ENCODE measurements around the gene SLC25A25. TPM values are rescaled to one million over a fixed set of nuclear protein-coding genes. Genes with fewer than 3 reads are reported as not detected.

The SLC25A25 gene
- total and polyA plus RNA-seq, 9 of the 15 experiments (the other 6 are each of a cell fraction or from before 2014, with no cell fraction given): 0.07 to 35.9 (median 23.2) TPM

DNA sequence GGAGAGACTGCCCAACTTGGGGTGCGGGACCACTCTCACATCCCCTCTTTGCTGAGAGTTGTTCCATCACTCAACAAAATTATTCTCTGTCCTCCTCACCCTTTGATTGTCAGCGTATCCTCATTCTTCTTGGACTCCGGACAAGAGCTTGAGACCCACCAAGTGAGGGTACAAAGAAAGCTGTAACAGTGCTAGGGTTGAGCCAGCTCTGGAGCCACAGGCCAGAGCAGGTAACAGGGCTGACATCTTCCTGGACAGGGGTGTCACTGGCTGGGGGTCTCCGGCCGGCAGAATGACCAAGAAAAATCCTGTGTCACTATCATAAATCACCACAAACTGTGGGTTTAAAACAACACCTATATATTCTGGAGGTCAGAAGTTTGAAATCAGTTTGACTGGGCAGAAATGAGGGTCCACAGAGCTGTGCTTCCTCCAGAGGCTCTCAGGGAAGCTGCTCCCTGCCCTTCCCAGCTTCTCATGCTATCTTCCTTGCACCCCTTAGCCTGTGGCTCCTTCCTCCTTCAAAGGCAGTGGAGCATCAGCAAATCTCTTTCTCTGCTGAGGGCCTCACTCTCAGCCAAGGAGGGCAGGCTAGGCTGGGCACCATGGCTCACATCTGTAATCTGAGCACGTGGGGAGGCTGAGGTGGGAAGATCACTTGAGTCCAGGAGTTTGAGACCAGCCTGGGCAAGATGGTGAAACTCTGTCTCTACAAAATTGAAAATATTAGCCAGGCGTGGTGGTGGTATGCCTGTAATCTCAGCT is 87.9 kb downstream of the SLC25A25 start:
- H3K4me2 ChIP-seq (ENCODE audit: insufficient read depth, low read length): no peak overlapping the region
- no peaks in the 10 kb centered on the region for H3K9me3 ChIP-seq (replicated peaks; ENCODE audit: control insufficient read depth, insufficient read depth, low read depth, low read length)
- POLR2A ChIA-PET: interaction anchor here (0.6 to 1.5 kb wide), 12 partner anchors 8 to 763 kb away, joined by 3 to 6 read pairs (median 3); no protein-coding TSS in a partner anchor
- H3K79me2 ChIP-seq (ENCODE audit: control insufficient read depth, insufficient read depth, low read length): peaks cover 12% of the 10 kb centered on the region
- no peaks in the 10 kb centered on the region for H3K36me3 ChIP-seq (ENCODE audit: control insufficient read depth, insufficient read depth, low read length)
- H3K9ac ChIP-seq (ENCODE audit: insufficient read depth in 1 of 2, low read depth in 2 of 2, low read length in 2 of 2): peak overlapping the region in 1 of 2 experiments; percentile 35; a peak in 1 of 4 replicates
- H3K27me3 ChIP-seq (ENCODE audit: control insufficient read depth in 2 of 2, insufficient read depth in 2 of 2, low read length in 2 of 2): no peaks in the 10 kb centered on the region
- no peaks in the 10 kb centered on the region for H3K9me1 ChIP-seq (ENCODE audit: control insufficient read depth, insufficient read depth, low read length)
- DNase-seq (ENCODE audit: extremely low read depth in 1 of 4, low spot score in 3 of 4) (no peak), FAIRE-seq (no peak), ATAC-seq (no peak)
- no TSS peak for BruUV-seq (replicated peaks)
- in situ Hi-C loops (cut with MboI): loop anchor here (5.0 kb wide), 1 partner anchor 1526 kb away; no protein-coding TSS in a partner anchor
- peaks cover 6 to 53% of the 10 kb centered on the region in 2 experiments for H3K4me1 ChIP-seq (replicated peaks in 1 of 2; ENCODE audit: control insufficient read depth in 2 of 2, insufficient read depth in 2 of 2, low read length in 2 of 2)
- CTCF ChIA-PET (ENCODE audit: low intra/inter-chr PET ratio): no interaction called here
- no peak overlapping the region for H3K27ac ChIP-seq (ENCODE audit: extremely low read depth, low read depth, low read length)
- no peaks in the 10 kb centered on the region for H4K20me1 ChIP-seq (replicated peaks; ENCODE audit: control insufficient read depth, insufficient read depth, low read length)
- no peak overlapping the region for H3K4me3 ChIP-seq
- peak overlapping the region; percentile 26; the same call in 1 of the 2 replicates for H2AFZ ChIP-seq (ENCODE audit: low read depth, low read length)
- 61% methylated on average over 7 of the region's 7 CpGs for WGBS (ENCODE audit: insufficient coverage, low coverage, missing lambda C conversion rate)
- intact Hi-C loops (cut with micrococcal nuclease): no loop called here
- TF ChIP-seq POLR2AphosphoS5 (IDR thresholded peaks at IDR 0.05; ENCODE audit: control insufficient read depth, insufficient read depth, low read depth, low read length) (no peak), TBL1XR1 (IDR thresholded peaks at IDR 0.05; ENCODE audit: low read length in 2 of 2) (0 out of 4 replicates have a peak, but pooled peaks of 1 of the 2 experiments have one; percentile 15), CBFB (CRISPR knock-in tag; IDR thresholded peaks at IDR 0.05) (no peak), ZBTB7A (IDR thresholded peaks at IDR 0.05; ENCODE audit: borderline replicate concordance, control insufficient read depth, low read depth, low read length) (peak; percentile 49; the same call in 1 of the 2 replicates)
- TF ChIP-seq, protein P1, sequence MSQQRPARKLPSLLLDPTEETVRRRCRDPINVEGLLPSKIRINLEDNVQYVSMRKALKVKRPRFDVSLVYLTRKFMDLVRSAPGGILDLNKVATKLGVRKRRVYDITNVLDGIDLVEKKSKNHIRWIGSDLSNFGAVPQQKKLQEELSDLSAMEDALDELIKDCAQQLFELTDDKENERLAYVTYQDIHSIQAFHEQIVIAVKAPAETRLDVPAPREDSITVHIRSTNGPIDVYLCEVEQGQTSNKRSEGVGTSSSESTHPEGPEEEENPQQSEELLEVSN (IDR thresholded peaks at IDR 0.05; ENCODE audit: borderline replicate concordance in 1 of 2, extremely low read depth in 1 of 2, insufficient read depth in 1 of 2, insufficient read length in 1 of 2, low read depth in 1 of 2, low read length in 1 of 2, poor library complexity in 1 of 2, severe bottlenecking in 1 of 2): peak in 1 of 2 experiments; percentile 27
- TF ChIP-seq, protein P2, sequence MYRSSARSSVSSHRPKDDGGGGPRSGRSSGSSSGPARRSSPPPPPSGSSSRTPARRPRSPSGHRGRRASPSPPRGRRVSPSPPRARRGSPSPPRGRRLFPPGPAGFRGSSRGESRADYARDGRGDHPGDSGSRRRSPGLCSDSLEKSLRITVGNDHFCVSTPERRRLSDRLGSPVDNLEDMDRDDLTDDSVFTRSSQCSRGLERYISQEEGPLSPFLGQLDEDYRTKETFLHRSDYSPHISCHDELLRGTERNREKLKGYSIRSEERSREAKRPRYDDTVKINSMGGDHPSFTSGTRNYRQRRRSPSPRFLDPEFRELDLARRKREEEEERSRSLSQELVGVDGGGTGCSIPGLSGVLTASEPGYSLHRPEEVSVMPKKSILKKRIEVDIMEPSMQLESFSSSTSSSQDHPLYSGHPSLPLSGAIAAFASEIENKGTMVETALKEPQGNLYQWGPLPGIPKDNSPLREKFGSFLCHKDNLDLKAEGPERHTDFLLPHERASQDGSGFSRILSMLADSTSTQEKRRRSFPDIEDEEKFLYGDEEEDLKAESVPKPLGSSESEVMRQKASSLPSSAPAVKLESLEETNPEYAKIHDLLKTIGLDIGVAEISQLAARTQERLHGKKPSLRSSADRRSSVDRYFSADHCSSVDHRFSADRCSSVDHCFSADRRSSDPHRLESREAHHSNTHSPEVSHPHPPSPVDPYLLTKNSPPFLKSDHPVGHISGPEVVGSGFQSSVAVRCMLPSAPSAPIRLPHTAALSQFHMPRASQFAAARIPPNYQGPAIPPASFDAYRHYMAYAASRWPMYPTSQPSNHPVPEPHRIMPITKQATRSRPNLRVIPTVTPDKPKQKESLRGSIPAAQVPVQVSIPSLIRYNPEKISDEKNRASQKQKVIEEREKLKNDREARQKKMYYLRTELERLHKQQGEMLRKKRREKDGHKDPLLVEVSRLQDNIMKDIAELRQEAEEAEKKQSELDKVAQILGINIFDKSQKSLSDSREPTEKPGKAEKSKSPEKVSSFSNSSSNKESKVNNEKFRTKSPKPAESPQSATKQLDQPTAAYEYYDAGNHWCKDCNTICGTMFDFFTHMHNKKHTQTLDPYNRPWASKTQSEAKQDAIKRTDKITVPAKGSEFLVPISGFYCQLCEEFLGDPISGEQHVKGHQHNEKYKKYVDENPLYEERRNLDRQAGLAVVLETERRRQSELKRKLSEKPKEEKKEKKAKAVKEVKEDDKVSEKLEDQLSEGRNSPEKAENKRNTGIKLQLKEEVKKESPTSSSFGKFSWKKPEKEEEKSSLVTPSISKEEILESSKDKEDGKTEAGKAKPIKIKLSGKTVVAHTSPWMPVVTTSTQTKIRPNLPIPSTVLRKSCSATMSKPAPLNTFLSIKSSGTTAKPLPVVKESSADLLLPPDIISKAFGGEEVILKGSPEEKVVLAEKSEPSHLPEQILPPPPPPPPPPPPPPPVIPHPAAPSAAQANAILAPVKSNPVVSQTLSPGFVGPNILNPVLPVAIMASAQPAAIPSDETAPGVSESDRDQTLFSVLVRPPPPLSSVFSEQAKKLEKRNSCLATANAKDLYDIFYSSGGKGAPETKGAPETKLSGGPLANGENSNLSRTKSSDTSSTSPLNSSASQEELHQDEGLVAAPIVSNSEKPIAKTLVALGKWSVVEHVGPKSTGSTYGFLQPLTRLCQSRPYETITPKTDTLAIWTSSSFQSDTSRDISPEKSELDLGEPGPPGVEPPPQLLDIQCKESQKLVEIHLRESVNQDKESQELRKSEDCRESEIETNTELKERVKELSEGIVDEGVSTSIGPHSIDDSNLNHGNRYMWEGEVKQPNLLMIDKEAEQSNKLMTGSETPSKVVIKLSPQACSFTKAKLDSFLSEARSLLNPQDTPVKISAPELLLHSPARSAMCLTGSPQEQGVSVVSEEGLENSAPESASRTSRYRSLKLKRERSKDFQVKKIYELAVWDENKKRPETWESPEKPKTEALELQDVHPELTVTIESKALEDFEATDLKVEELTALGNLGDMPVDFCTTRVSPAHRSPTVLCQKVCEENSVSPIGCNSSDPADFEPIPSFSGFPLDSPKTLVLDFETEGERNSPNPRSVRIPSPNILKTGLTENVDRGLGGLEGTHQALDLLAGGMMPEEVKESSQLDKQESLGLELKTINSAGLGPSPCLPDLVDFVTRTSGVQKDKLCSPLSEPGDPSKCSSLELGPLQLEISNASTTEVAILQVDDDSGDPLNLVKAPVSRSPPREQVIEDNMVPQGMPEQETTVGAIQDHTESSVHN (IDR thresholded peaks at IDR 0.05; ENCODE audit: borderline replicate concordance in 1 of 2, low read depth in 1 of 2): no peak
- TF ChIP-seq, protein P3, sequence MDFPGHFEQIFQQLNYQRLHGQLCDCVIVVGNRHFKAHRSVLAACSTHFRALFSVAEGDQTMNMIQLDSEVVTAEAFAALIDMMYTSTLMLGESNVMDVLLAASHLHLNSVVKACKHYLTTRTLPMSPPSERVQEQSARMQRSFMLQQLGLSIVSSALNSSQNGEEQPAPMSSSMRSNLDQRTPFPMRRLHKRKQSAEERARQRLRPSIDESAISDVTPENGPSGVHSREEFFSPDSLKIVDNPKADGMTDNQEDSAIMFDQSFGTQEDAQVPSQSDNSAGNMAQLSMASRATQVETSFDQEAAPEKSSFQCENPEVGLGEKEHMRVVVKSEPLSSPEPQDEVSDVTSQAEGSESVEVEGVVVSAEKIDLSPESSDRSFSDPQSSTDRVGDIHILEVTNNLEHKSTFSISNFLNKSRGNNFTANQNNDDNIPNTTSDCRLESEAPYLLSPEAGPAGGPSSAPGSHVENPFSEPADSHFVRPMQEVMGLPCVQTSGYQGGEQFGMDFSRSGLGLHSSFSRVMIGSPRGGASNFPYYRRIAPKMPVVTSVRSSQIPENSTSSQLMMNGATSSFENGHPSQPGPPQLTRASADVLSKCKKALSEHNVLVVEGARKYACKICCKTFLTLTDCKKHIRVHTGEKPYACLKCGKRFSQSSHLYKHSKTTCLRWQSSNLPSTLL (IDR thresholded peaks at IDR 0.05): no peak
